DOHH2 (cell line): ENCODE results near the gene PLEKHG7.

Experiments
- EZH2phosphoT487 ChIP-seq: fragments of 200-600 bp; sonication (generic); IDR thresholded peaks from 2 replicates; pipeline ENCODE4 v1.6.1; 2017; ENCODE audit warnings: borderline replicate concordance, mild to moderate bottlenecking, antibody characterized with exemption, low read length, moderate library complexity, mixed read lengths
- TF ChIP-seq, protein P1 (sequence below): fragments of 200-600 bp; sonication (generic); IDR thresholded peaks from one replicate; pipeline ENCODE4 v1.5.1; 2014; ENCODE audit warnings: antibody characterized with exemption, mild to moderate bottlenecking, low read depth, low read length; ENCODE audit not compliant: poor library complexity, severe bottlenecking

DNA sequence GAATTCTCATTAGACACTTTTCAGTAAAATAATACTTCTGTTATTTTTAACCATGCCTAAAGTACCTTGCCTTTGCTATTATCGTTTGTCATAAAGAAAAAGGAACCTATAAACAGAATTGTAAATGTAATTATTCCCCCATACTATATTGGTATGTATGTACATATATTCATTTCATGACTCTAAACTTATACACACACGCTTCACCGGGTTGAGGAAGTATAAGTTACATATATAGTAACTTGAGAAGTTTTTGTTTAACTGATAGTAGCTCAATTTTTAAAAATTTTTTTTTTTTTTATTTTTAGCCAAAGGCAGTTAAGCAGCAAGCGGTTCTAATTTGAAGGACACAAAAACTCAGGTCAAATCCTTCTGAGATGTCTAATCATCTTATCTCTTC lies 107.6 kb downstream of the PLEKHG7 start:
- TF ChIP-seq, protein P1, sequence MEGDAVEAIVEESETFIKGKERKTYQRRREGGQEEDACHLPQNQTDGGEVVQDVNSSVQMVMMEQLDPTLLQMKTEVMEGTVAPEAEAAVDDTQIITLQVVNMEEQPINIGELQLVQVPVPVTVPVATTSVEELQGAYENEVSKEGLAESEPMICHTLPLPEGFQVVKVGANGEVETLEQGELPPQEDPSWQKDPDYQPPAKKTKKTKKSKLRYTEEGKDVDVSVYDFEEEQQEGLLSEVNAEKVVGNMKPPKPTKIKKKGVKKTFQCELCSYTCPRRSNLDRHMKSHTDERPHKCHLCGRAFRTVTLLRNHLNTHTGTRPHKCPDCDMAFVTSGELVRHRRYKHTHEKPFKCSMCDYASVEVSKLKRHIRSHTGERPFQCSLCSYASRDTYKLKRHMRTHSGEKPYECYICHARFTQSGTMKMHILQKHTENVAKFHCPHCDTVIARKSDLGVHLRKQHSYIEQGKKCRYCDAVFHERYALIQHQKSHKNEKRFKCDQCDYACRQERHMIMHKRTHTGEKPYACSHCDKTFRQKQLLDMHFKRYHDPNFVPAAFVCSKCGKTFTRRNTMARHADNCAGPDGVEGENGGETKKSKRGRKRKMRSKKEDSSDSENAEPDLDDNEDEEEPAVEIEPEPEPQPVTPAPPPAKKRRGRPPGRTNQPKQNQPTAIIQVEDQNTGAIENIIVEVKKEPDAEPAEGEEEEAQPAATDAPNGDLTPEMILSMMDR = no peak
- TF ChIP-seq EZH2phosphoT487 = no peak
